SK-N-SH (cell line): ENCODE results near the gene UBXN6. TPM values are rescaled to one million over a fixed set of nuclear protein-coding genes. Genes with fewer than 3 reads are reported as not detected.

Source experiments
- CTCF ChIA-PET: fragments of 300-600, 350-600 bp; formaldehyde crosslinking; extraction: SDS; loops from one replicate; lab custom pipeline; 2021; lab: Yijun Ruan, JAX
- POLR2A ChIA-PET: fragments of 350-600 bp; sonication (Branson Sonifier 250); formaldehyde crosslinking; extraction: SDS; loops from one replicate; lab custom pipeline; 2020; ENCODE audit warnings: antibody characterized with exemption, inconsistent platforms; lab: Yijun Ruan, JAX
- DNase-seq: peaks from one replicate; pipeline ENCODE4 v3.0.0; 2012
- H2AFZ ChIP-seq: fragments of 200-600 bp; sonication (generic); 2 replicates; pipeline ENCODE4 v1.8.1; 2016; ENCODE audit warnings: antibody characterized with exemption, mild to moderate bottlenecking, low read depth
- H3F3A ChIP-seq: fragments of 200-600 bp; sonication (generic); replicated peaks from 2 replicates; pipeline ENCODE3; 2016; ENCODE audit warnings: antibody characterized with exemption, mild to moderate bottlenecking; ENCODE audit not compliant: insufficient read depth
- H3K27ac ChIP-seq, 2 experiments: fragments of 200-500 bp in 1 of 2; fragments of 200-600 bp in 1 of 2; sonication (Bioruptor generic) in 1 of 2; sonication (generic), shearing (Covaris generic) in 1 of 2; 2 replicates each; pipeline versions ENCODE4 v1.5.1 to v1.6.1; 2014 to 2016; ENCODE audit warnings: low read depth in 2 of 2, inconsistent platforms in 1 of 2, low read length in 1 of 2, mild to moderate bottlenecking in 1 of 2, mixed read lengths in 1 of 2
- H3K27me3 ChIP-seq: fragments of 200-600 bp; sonication (generic), shearing (Covaris generic); 2 replicates; pipeline ENCODE4 v1.6.1; 2016; ENCODE audit warnings: mixed run types; ENCODE audit not compliant: insufficient read depth
- H3K36me3 ChIP-seq, 2 experiments: fragments of 200-500 bp in 1 of 2; fragments of 200-600 bp in 1 of 2; sonication (Bioruptor generic) in 1 of 2; sonication (generic) in 1 of 2; replicated peaks in 1 of 2; 2 replicates each; pipeline versions ENCODE3 to v1.5.1; 2014 to 2016; ENCODE audit warnings: low read length in 1 of 2, mild to moderate bottlenecking in 1 of 2; ENCODE audit not compliant: insufficient read depth in 2 of 2, control insufficient read depth in 1 of 2
- H3K4me1 ChIP-seq, 2 experiments: fragments of 200-500 bp in 1 of 2; fragments of 200-600 bp in 1 of 2; sonication (Bioruptor generic) in 1 of 2; sonication (generic), shearing (Covaris generic) in 1 of 2; 2 replicates each; pipeline versions ENCODE4 v1.5.1 to v1.6.1; 2014 to 2016; ENCODE audit warnings: low read depth in 1 of 2, low read length in 1 of 2, mixed run types in 1 of 2; ENCODE audit not compliant: insufficient read depth in 2 of 2, control insufficient read depth in 1 of 2
- H3K4me2 ChIP-seq: fragments of 200-600 bp; sonication (generic), shearing (Covaris generic); 2 replicates; pipeline ENCODE4 v1.6.1; 2017; ENCODE audit warnings: mixed run types
- H3K4me3 ChIP-seq, 2 experiments: fragments of 200-500 bp in 1 of 2; fragments of 200-600 bp in 1 of 2; sonication (Bioruptor generic) in 1 of 2; sonication (generic), shearing (Covaris generic) in 1 of 2; 2 replicates each; pipeline versions ENCODE4 v1.5.1 to v1.8.1; 2014 to 2016; ENCODE audit warnings: low read depth in 2 of 2, inconsistent platforms in 1 of 2, low read length in 1 of 2, mild to moderate bottlenecking in 1 of 2, mixed read lengths in 1 of 2, moderate library complexity in 1 of 2
- H3K79me2 ChIP-seq: fragments of 200-600 bp; sonication (generic); 2 replicates; pipeline ENCODE4 v1.8.1; 2017; ENCODE audit warnings: mild to moderate bottlenecking; ENCODE audit not compliant: insufficient read depth
- H3K9ac ChIP-seq: fragments of 200-600 bp; sonication (generic); 2 replicates; pipeline ENCODE4 v1.6.1; 2017; ENCODE audit warnings: mixed run types
- H3K9me2 ChIP-seq: fragments of 200-600 bp; sonication (generic); 2 replicates; pipeline ENCODE4 v1.6.1; 2017; ENCODE audit warnings: mixed run types
- H3K9me3 ChIP-seq: fragments of 200-600 bp; sonication (generic); 2 replicates; pipeline ENCODE4 v1.6.1; 2017; ENCODE audit warnings: mixed run types, mild to moderate bottlenecking, moderate library complexity
- H4K20me1 ChIP-seq: fragments of 200-600 bp; sonication (generic); 2 replicates; pipeline ENCODE4 v1.6.1; 2017; ENCODE audit warnings: mild to moderate bottlenecking, mixed run types; ENCODE audit not compliant: insufficient read depth
- CHD2 ChIP-seq: fragments of 150-350 bp; IDR thresholded peaks from 2 replicates; pipeline ENCODE4 v1.6.1; 2018; ENCODE audit warnings: low read length; ENCODE audit not compliant: partially characterized antibody
- EP300 ChIP-seq, 2 experiments: IDR thresholded peaks; 2 replicates each; pipeline versions ENCODE4 v1.4.0 to v1.6.1; 2012; ENCODE audit warnings: borderline replicate concordance in 1 of 2, low read depth in 1 of 2, low read length in 1 of 2
- FOSL2 ChIP-seq: IDR thresholded peaks from 2 replicates; pipeline ENCODE4 v1.4.0; 2012; ENCODE audit warnings: low read depth, mild to moderate bottlenecking, moderate library complexity, borderline replicate concordance
- GABPA ChIP-seq: IDR thresholded peaks from 2 replicates; pipeline ENCODE4 v1.4.0; 2012; ENCODE audit warnings: low read depth, mild to moderate bottlenecking
- GATA2 ChIP-seq: sonication (generic); formaldehyde crosslinking; IDR thresholded peaks from 2 replicates; pipeline ENCODE4 v1.5.0; 2020; ENCODE audit warnings: mild to moderate bottlenecking, missing genetic modification reagents
- IRF3 ChIP-seq: fragments of 150-350 bp; IDR thresholded peaks from 2 replicates; pipeline ENCODE4 v1.6.1; 2016; ENCODE audit warnings: mild to moderate bottlenecking, low read depth, low read length
- MEF2A ChIP-seq: IDR thresholded peaks from 2 replicates; pipeline ENCODE4 v1.4.0; 2012; ENCODE audit warnings: low read depth, borderline replicate concordance
- NFIC ChIP-seq: IDR thresholded peaks from 2 replicates; pipeline ENCODE4 v1.4.0; 2012; ENCODE audit warnings: borderline replicate concordance
- PBX3 ChIP-seq: IDR thresholded peaks from 2 replicates; pipeline ENCODE4; 2012
- POLR2AphosphoS5 ChIP-seq: IDR thresholded peaks from 2 replicates; pipeline ENCODE4 v1.6.1; 2012; ENCODE audit warnings: low read depth, low read length
- RCOR1 ChIP-seq: fragments of 150-350 bp; IDR thresholded peaks from 2 replicates; pipeline ENCODE4 v1.6.1; 2017; ENCODE audit warnings: antibody characterized with exemption, low read length
- RFX5 ChIP-seq: IDR thresholded peaks from 2 replicates; pipeline ENCODE4 v1.6.1; 2012; ENCODE audit warnings: mild to moderate bottlenecking, improper control_type of control experiment, low read length
- RXRA ChIP-seq: IDR thresholded peaks from 2 replicates; pipeline ENCODE4 v1.4.0; 2012; ENCODE audit warnings: low read depth, mild to moderate bottlenecking, borderline replicate concordance
- SMC3 ChIP-seq: IDR thresholded peaks from 2 replicates; pipeline ENCODE4 v1.6.1; 2012; ENCODE audit warnings: low read depth, low read length, improper control_type of control experiment
- TAF1 ChIP-seq: IDR thresholded peaks from 2 replicates; pipeline ENCODE4 v1.6.1; 2012; ENCODE audit warnings: low read depth, mild to moderate bottlenecking, low read length, moderate library complexity, borderline replicate concordance
- USF1 ChIP-seq: IDR thresholded peaks from 2 replicates; pipeline ENCODE4 v1.4.0; 2012; ENCODE audit warnings: low read depth, borderline replicate concordance
- WGBS: methylation state at CpG from one replicate; pipeline ENCODE4 v1.1.6; 2017; ENCODE audit warnings: low lambda C conversion rate; 5-methylcytosine and 5-hydroxymethylcytosine counted together
- polyA plus RNA-seq, 3 experiments: library from polyadenylated mRNA; depleted of rRNA; stranded (reverse); fragments of >200 nt; gene quantifications; 2 replicates each; pipeline ENCODE4 v1.2.3, GENCODE V29; 2012

Gene UBXN6
- polyA plus RNA-seq, 1 of the 3 experiments (the other 2 are of a cell fraction) = 110 TPM

- Histone ChIP-seq H4K20me1 (no peaks in the 10 kb centered on the region), H3K79me2 (peaks cover 65% of the 10 kb centered on the region), H3K9ac (peak overlapping the region; percentile 88; the same call in 1 of the 2 replicates), H3K9me3 (no peaks in the 10 kb centered on the region), H3K27ac (peak overlapping the region; percentile 53 to 83; a peak in 3 of 4 replicates), H3K27me3 (no peaks in the 10 kb centered on the region), H3K4me2 (peak overlapping the region; percentile 99), H3K4me3 (peak overlapping the region; percentile 88 to 92), H3F3A (peaks cover 11% of the 10 kb centered on the region), H3K4me1 (peaks cover 3 to 21% of the 10 kb centered on the region in 2 experiments; a peak in 1 of 4 replicates), H3K36me3 (peaks cover 18 to 19% of the 10 kb centered on the region in 2 experiments), H2AFZ (peak overlapping the region; percentile 35; the same call in 1 of the 2 replicates), H3K9me2 (no peaks in the 10 kb centered on the region)
- ChIA-PET POLR2A (interaction anchor here (0.5 to 1.6 kb wide), 6 partner anchors 14 to 1414 kb away, joined by 3 to 7 read pairs (median 4); partner anchors contain the start of gene YJU2), CTCF (interaction anchor here (0.5 to 1.1 kb wide), 5 partner anchors 49 to 162 kb away, joined by 3 to 5 read pairs (median 3); no protein-coding TSS in a partner anchor)
- WGBS = 13% methylated on average over 9 of the region's 13 CpGs
- TF ChIP-seq USF1 (no peak), NFIC (no peak), FOSL2 (no peak), TAF1 (peak; percentile 41; the same call in 1 of the 2 replicates), MEF2A (no peak), RXRA (no peak), PBX3 (peak; percentile 99), RFX5 (no peak), EP300 (IDR thresholded peaks at IDR 0.05; ENCODE audit: borderline replicate concordance in 1 of 2, low read depth in 1 of 2, low read length in 1 of 2) (no peak), CHD2 (peak; percentile 94), POLR2AphosphoS5 (no peak; the same call in 1 of the 2 replicates), RCOR1 (no peak), IRF3 (no peak; the same call in 1 of the 2 replicates), GATA2 (no peak), SMC3 (no peak), GABPA (peak; percentile 85)
- peak; percentile 95 for DNase-seq
Measured at GRCh38 chr19:4474514-4475022, 17.0 kb upstream of the UBXN6 start.
